Measurements from ENCODE around the gene FAM20A. TPM values are rescaled to one million over a fixed set of nuclear protein-coding genes. Genes with fewer than 3 reads are reported as not detected.
A peak's percentile ranks its signal among the peaks of the same experiment; 100 is the strongest.

FAM20A gene
- total RNA-seq, 2 donors from 2014 or later = 2.5 to 4.4 TPM

DNA sequence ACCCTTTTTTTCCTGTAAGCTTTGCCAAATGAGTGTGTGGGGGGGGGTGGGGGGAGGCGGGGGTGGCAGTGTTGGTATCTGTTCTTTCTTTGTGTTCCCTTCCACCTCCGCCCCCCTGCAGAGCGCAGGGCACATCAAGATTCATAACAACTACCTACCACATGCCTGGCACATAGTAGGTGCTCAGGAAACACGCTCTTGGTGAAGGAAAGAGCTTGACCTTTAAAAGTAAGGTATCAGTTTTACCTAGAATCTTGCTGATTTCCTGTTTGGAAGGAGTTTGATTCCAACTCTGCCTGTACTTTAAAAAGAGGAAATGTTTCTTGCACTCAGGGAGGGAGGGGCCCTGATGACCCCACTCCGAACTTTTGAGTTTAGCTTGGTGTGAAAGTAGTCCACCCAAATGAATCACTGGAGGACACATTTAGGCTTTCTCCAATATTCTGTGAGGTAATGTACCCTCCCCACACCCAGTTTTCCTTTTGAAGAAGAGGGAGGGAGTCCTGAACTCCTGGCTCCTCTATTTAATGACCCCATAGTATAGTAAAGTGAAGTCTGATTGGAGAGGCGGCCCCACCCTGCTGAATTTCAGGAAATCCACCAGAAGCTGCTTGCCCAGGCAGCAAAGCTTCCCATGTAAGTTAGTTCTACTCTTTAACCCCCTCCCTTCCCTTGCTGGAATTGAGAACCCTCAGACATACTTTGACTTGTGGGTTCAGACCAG lies 560 bp upstream of the FAM20A start:
- Histone ChIP-seq H3K27ac (peak overlapping the region; percentile 74 to 82), H3K4me1 (peaks cover 0 to 39% of the 10 kb centered on the region in 2 donors), H3K4me3 (peak overlapping the region; percentile 62 to 74), H3K9me3 (no peaks in the 10 kb centered on the region), H3K27me3 (no peaks in the 10 kb centered on the region), H3K36me3 (no peaks in the 10 kb centered on the region)
- TF ChIP-seq, protein P1, sequence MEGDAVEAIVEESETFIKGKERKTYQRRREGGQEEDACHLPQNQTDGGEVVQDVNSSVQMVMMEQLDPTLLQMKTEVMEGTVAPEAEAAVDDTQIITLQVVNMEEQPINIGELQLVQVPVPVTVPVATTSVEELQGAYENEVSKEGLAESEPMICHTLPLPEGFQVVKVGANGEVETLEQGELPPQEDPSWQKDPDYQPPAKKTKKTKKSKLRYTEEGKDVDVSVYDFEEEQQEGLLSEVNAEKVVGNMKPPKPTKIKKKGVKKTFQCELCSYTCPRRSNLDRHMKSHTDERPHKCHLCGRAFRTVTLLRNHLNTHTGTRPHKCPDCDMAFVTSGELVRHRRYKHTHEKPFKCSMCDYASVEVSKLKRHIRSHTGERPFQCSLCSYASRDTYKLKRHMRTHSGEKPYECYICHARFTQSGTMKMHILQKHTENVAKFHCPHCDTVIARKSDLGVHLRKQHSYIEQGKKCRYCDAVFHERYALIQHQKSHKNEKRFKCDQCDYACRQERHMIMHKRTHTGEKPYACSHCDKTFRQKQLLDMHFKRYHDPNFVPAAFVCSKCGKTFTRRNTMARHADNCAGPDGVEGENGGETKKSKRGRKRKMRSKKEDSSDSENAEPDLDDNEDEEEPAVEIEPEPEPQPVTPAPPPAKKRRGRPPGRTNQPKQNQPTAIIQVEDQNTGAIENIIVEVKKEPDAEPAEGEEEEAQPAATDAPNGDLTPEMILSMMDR (IDR thresholded peaks at IDR 0.05) = no peak
- DNase-seq (ENCODE audit: low spot score) = no peak

DNA sequence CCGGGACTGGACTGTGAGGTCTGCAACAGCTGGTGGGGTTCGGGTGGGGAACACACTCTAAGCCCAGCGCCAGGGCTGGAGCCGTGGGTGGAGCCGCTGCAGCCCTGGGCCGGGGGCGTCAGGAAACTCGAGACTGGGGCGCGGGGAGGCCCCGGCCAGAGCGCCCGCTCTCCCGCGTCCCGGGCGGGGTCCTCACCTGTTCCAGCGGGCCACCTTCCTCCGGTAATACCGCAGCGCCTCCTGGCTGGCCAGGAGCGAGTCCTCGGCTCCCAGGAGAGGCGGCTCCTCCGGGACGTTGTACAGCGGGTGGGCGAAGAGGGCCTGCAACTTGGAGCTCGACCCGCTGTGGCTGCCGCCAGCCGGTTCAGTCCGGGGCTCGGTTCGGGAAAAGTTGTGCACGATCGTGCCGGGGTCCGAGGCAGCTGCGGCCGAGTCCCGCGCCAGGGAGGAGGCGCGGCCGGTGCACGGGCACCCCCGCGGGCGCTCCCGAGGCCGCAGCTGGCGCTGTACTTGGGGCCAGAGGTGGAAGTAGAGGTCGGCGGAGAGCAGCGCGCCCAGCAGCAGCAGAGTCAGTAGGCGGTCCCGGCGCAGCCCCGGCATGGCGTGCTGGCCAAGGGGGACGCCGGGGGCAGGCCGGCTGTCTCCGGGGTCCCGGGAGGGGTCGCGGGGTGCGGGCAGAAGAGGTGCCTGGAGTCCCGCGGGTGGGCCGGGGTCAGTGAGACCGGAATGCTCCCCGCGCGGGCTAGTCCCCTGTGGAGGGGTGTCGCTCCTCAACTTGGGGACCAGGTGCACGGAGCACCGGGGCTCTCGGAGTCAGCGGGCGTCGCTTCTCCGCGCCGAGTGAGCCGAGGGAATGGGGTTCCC lies 868 bp downstream of the FAM20A start:
- H3K9me3 ChIP-seq = no peaks in the 10 kb centered on the region
- TF ChIP-seq, protein P1 (IDR thresholded peaks at IDR 0.05) = peak in 1 of 2 donors; percentile 67
- H3K27me3 ChIP-seq = no peaks in the 10 kb centered on the region
- H3K4me1 ChIP-seq = peaks cover 0 to 46% of the 10 kb centered on the region in 2 donors
- H3K4me3 ChIP-seq = peak overlapping the region; percentile 62 to 74
- DNase-seq (ENCODE audit: low spot score) = no peak
- no peaks in the 10 kb centered on the region for H3K36me3 ChIP-seq
- H3K27ac ChIP-seq = peak overlapping the region; percentile 74 to 82

DNA sequence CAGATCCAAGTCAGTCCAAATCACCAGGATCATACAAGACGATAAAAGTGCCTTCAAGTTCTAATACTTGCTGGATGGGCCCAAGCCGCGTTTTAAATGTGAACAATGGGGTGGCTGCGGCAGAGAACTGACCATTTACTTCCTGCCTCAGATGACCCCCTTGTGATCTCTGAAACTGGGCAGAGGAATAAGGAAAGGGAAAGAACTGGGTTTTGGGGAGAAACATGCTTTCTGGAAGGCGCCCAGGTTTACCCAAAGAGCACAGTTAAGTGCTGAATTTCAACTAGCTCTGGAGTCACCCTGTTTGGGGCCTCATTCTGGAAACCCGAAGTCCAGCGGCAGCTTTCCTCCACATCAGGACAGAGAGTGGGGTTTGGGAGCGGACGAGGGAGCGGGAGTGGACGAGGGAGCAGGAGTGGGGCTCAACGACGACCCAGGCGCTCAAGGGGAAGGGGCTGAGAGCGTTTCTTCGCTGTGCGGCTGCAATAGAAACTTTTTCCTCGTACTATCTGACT lies 1.6 kb downstream of the FAM20A start:
- TF ChIP-seq, protein P1 (IDR thresholded peaks at IDR 0.05) = no peak
- Histone ChIP-seq H3K9me3 (no peaks in the 10 kb centered on the region), H3K27me3 (no peaks in the 10 kb centered on the region), H3K36me3 (no peaks in the 10 kb centered on the region), H3K4me3 (peak overlapping the region; percentile 62 to 74), H3K27ac (peak overlapping the region; percentile 74 to 82), H3K4me1 (peaks cover 0 to 46% of the 10 kb centered on the region in 2 donors)
- DNase-seq (ENCODE audit: low spot score) = no peak

DNA sequence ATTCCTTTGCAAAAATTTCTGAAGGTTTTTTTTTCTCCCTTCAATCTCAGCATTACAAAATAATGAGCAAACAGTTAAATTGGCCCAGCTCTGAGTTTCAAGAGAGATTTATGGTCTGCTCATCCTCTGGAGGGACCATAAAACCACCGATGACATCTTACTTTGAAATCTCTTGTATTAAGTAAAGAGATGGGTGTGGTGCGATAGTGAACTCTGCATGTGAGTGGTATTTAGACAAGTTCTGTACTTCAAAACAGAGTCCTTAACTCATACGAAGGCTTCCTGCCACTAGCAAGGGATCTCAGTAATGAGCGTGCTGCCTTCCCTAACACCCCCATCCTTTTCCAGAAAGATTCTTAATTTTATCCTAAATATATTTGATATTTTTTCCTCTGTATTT lies 2.1 kb downstream of the FAM20A start:
- no peaks in the 10 kb centered on the region for H3K9me3 ChIP-seq
- H3K4me1 ChIP-seq = peaks cover 0 to 46% of the 10 kb centered on the region in 2 donors
- H3K4me3 ChIP-seq = peak overlapping the region; percentile 62 to 74
- no peaks in the 10 kb centered on the region for H3K27me3 ChIP-seq
- peak overlapping the region; percentile 74 to 82 for H3K27ac ChIP-seq
- TF ChIP-seq, protein P1 (IDR thresholded peaks at IDR 0.05) = no peak
- H3K36me3 ChIP-seq = no peaks in the 10 kb centered on the region
- no peak for DNase-seq (ENCODE audit: low spot score)

DNA sequence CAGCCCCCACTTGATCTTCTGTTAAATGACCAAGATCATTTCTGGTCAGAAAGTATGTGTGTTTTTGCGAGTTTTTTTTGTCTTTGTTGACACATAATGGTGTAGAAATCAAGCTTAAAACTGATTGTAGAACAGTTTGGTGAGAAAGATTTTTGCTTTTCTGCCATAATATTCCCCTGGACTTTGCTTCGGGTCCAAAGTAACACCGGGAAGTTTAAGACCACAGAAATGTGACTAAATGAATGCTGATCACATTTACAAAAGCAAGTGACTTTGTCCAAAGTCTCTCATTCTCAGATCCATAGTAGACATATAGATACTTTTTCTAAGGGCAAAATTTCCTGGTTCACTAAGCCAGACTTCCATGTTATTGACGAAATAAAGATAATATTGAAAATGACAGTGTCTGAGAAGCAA lies 2.6 kb downstream of the FAM20A start:
- Histone ChIP-seq H3K27me3 (no peaks in the 10 kb centered on the region), H3K36me3 (no peaks in the 10 kb centered on the region), H3K9me3 (no peaks in the 10 kb centered on the region), H3K4me1 (peaks cover 0 to 46% of the 10 kb centered on the region in 2 donors), H3K27ac (peak overlapping the region; percentile 74 to 82), H3K4me3 (peak overlapping the region in 1 of 2 donors; percentile 74)
- DNase-seq (ENCODE audit: low spot score) = no peak
- TF ChIP-seq, protein P1 (IDR thresholded peaks at IDR 0.05) = no peak

All from right atrium auricular region (tissue), 2 donors.